Ascending aorta (tissue), 2 donors: ENCODE data around the gene GMIP. TPM values are rescaled to one million over a fixed set of nuclear protein-coding genes. Genes with fewer than 3 reads are reported as not detected.
A peak's percentile ranks its signal among the peaks of the same experiment; 100 is the strongest.

Experiments used
- DNase-seq, 2 donors: peaks; one replicate each; pipeline ENCODE4 v3.0.0-alpha.2; 2019; ENCODE audit warnings: low spot score in 2 of 2
- H3K27ac ChIP-seq, 2 donors: fragments of 200-600 bp; sonication (generic); one replicate each; pipeline ENCODE4 v1.5.1; 2016 to 2017; ENCODE audit warnings: mild to moderate bottlenecking in 1 of 2
- H3K27me3 ChIP-seq: fragments of 200-600 bp; sonication (generic); one replicate; pipeline ENCODE4 v1.5.1; 2017
- H3K36me3 ChIP-seq, 2 donors: fragments of 200-600 bp; sonication (generic); one replicate each; pipeline ENCODE4 v1.5.1; 2016
- H3K4me1 ChIP-seq, 2 donors: fragments of 200-600 bp; sonication (generic); one replicate each; pipeline ENCODE4 v1.5.1; 2016 to 2017; ENCODE audit warnings: mild to moderate bottlenecking in 1 of 2
- H3K4me3 ChIP-seq, 2 donors: fragments of 200-600 bp; sonication (generic); one replicate each; pipeline ENCODE4 v1.5.1; 2016 to 2017; ENCODE audit warnings: mild to moderate bottlenecking in 1 of 2
- H3K9me3 ChIP-seq, 2 donors: fragments of 200-600 bp; sonication (generic); one replicate each; pipeline ENCODE4 v1.5.1; 2016
- CTCF ChIP-seq, 3 experiments: fragments of 200-600 bp in 2 of 3; fragments of 450-650 bp in 1 of 3; sonication (generic) in 2 of 3; IDR thresholded peaks; one replicate each; pipeline ENCODE4 v1.5.1; 2016 to 2019; ENCODE audit warnings: antibody characterized with exemption in 3 of 3, mild to moderate bottlenecking in 1 of 3, moderate library complexity in 1 of 3
- intact Hi-C: fragments of 100-400 bp; cut with DNase I; formaldehyde crosslinking; loops from one replicate; pipeline ENCODE4 v1.15.1; 2023
- total RNA-seq: library from RNA; depleted of rRNA; stranded (reverse); fragments of >200 nt; gene quantifications from one replicate; pipeline ENCODE4 v1.1.0, GENCODE V29; 2016

Gene GMIP
- total RNA-seq, 1 donor from 2014 or later: 3.9 TPM

- no peak for TF ChIP-seq CTCF (IDR thresholded peaks at IDR 0.05)
- Histone ChIP-seq H3K4me1 (peaks cover 6 to 8% of the 10 kb centered on the region in 2 donors), H3K4me3 (peak within 1 kb of the TSS; percentile 55 to 59), H3K36me3 (peaks cover 0 to 3% of the 10 kb centered on the region in 2 donors), H3K27ac (no peak within 1 kb of the TSS), H3K9me3 (no peaks in the 10 kb centered on the region), H3K27me3 (peaks cover 10% of the 10 kb centered on the region)
- intact Hi-C loops: no loop called here
- DNase-seq: no peak
Measured at GRCh38 chr19:19627621-19628500, 15.6 kb downstream of the GMIP start, which contains the start of gene LPAR2. Gene LPAR2, minus strand, starts transcription at chr19:19628220. Its CDS starts 945 bp downstream, at chr19:19627275.

GRCh38 chr19:19626516-19627472 lies 16.7 kb downstream of the GMIP start:
- Histone ChIP-seq H3K4me3 (peak overlapping the region in 1 of 2 donors; percentile 59), H3K27me3 (peaks cover 10% of the 10 kb centered on the region), H3K4me1 (peaks cover 6 to 8% of the 10 kb centered on the region in 2 donors), H3K27ac (no peak overlapping the region), H3K36me3 (no peaks in the 10 kb centered on the region), H3K9me3 (no peaks in the 10 kb centered on the region)
- intact Hi-C loops: no loop called here
- DNase-seq: no peak
- no peak for TF ChIP-seq CTCF (IDR thresholded peaks at IDR 0.05)

- H3K36me3 ChIP-seq: no peaks in the 10 kb centered on the region
- no peaks in the 10 kb centered on the region for H3K9me3 ChIP-seq
- H3K27ac ChIP-seq: no peak overlapping the region
- peaks cover 6 to 8% of the 10 kb centered on the region in 2 donors for H3K4me1 ChIP-seq
- DNase-seq: no peak
- H3K4me3 ChIP-seq: no peak overlapping the region
- TF ChIP-seq CTCF (IDR thresholded peaks at IDR 0.05): no peak
- peaks cover 10% of the 10 kb centered on the region for H3K27me3 ChIP-seq
- intact Hi-C loops: no loop called here
Measured at GRCh38 chr19:19624032-19624570, 19.4 kb downstream of the GMIP start.

GRCh38 chr19:19623383-19623782 lies 20.1 kb downstream of the GMIP start:
- peaks cover 5% of the 10 kb centered on the region for H3K27me3 ChIP-seq
- H3K4me1 ChIP-seq: peaks cover 4 to 6% of the 10 kb centered on the region in 2 donors
- H3K4me3 ChIP-seq: no peak overlapping the region
- H3K36me3 ChIP-seq: no peaks in the 10 kb centered on the region
- DNase-seq: no peak
- no peak overlapping the region for H3K27ac ChIP-seq
- no peaks in the 10 kb centered on the region for H3K9me3 ChIP-seq
- TF ChIP-seq CTCF (IDR thresholded peaks at IDR 0.05): no peak
- intact Hi-C loops: no loop called here

- no peak for DNase-seq
- H3K9me3 ChIP-seq: no peaks in the 10 kb centered on the region
- no peak overlapping the region for H3K27ac ChIP-seq
- intact Hi-C loops: no loop called here
- H3K4me1 ChIP-seq: peaks cover 0 to 2% of the 10 kb centered on the region in 2 donors
- no peak for TF ChIP-seq CTCF (IDR thresholded peaks at IDR 0.05)
- no peak overlapping the region for H3K4me3 ChIP-seq
- H3K27me3 ChIP-seq: no peaks in the 10 kb centered on the region
- no peaks in the 10 kb centered on the region for H3K36me3 ChIP-seq
Measured at GRCh38 chr19:19619849-19620210, 23.6 kb downstream of the GMIP start.
